Measurements from ENCODE around the gene PRRC2A.

DNA sequence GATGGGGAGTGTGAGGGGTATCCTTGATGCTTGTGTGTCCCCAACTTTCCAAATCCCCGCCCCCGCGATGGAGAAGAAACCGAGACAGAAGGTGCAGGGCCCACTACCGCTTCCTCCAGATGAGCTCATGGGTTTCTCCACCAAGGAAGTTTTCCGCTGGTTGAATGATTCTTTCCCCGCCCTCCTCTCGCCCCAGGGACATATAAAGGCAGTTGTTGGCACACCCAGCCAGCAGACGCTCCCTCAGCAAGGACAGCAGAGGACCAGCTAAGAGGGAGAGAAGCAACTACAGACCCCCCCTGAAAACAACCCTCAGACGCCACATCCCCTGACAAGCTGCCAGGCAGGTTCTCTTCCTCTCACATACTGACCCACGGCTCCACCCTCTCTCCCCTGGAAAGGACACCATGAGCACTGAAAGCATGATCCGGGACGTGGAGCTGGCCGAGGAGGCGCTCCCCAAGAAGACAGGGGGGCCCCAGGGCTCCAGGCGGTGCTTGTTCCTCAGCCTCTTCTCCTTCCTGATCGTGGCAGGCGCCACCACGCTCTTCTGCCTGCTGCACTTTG lies 45.1 kb upstream of the PRRC2A start, which contains the start of gene TNF:
- TF ChIP-seq POLR2A (IDR thresholded peaks at IDR 0.05; ENCODE audit: low read depth), result no peak
- TF ChIP-seq, protein P1, sequence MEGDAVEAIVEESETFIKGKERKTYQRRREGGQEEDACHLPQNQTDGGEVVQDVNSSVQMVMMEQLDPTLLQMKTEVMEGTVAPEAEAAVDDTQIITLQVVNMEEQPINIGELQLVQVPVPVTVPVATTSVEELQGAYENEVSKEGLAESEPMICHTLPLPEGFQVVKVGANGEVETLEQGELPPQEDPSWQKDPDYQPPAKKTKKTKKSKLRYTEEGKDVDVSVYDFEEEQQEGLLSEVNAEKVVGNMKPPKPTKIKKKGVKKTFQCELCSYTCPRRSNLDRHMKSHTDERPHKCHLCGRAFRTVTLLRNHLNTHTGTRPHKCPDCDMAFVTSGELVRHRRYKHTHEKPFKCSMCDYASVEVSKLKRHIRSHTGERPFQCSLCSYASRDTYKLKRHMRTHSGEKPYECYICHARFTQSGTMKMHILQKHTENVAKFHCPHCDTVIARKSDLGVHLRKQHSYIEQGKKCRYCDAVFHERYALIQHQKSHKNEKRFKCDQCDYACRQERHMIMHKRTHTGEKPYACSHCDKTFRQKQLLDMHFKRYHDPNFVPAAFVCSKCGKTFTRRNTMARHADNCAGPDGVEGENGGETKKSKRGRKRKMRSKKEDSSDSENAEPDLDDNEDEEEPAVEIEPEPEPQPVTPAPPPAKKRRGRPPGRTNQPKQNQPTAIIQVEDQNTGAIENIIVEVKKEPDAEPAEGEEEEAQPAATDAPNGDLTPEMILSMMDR (IDR thresholded peaks at IDR 0.05), result no peak

Data from esophagus muscularis mucosa (tissue), 3 donors.